GM20431 (cell line): ENCODE data around the gene VANGL2.

ENCODE experiments used
- in situ Hi-C: fragments of 300-500 bp; cut with MseI, MboI; formaldehyde crosslinking; loops from one replicate; pipeline ENCODE4 v1.15.0; 2020; ENCODE audit warnings: low sequenced_read_pairs; ENCODE audit not compliant: unreplicated experiment

Gene VANGL2

DNA sequence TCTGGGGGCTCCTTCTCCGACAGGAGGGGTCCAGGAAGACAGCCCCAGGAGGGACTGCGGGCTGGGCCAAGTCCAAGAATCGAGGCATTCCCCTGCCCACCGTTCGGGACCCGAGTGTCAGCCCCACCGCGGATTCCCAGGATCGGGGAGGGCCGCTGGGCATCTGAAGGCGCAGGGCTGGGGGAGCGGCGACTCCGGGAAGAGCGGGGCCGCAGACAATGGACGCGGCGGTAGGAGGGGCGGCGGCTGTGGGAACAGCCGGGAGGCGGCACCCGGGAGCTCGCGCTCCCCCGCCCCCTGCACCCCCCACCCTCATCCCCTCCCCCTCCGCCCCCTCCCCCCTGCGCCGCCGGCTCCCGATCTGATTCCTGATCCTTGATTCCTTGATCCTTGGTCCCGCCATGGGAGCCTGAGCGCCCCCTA lies at the start of gene VANGL2:
VANGL2 (plus strand) TSS at position 342 of the 423 bp plus-strand sequence. CDS start 15,274 bp downstream, outside the sequence.
- in situ Hi-C loops = loop anchor here (25.0 kb wide), 1 partner anchor 562 kb away; the partner anchor contains the start of gene ITLN2

DNA sequence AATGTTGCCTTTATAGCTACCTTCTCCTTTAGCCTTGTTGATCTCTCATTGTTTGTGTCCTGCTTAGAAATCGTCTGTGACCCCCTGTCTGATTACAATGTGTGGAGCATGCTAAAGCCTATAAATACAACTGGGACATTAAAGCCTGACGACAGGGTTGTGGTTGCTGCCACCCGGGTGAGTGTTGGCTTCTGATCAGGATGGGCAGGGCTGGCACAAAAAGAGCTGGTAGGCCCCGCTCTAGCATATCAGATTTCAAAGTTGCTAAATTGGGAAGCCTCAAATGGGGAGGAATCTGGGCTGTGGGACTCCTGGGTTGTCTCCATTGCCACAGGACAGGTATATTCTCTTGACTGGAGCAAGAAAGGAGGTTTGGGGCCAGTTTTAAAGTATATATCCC lies 48.7 kb upstream of the VANGL2 start:
- in situ Hi-C loops = no loop called here

DNA sequence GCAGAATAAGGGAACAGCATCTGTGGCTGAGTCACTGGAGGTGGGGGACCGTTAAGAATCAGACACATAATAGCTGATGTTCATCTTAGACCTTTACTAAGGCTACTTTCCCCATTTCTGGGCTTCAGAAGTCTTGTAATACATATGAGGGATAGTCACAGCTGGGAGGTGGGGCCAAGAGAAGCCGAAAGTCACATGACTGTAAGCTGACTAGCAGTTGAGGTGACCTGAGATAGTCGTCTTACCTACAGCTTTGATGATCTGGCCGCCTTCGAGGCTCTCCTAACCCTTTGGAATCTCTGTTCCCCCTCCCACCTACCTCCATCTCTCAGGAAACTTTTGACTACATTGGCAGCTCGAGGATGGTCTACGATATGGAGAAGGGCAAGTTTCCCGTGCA lies 47.8 kb upstream of the VANGL2 start:
- in situ Hi-C loops = no loop called here

DNA sequence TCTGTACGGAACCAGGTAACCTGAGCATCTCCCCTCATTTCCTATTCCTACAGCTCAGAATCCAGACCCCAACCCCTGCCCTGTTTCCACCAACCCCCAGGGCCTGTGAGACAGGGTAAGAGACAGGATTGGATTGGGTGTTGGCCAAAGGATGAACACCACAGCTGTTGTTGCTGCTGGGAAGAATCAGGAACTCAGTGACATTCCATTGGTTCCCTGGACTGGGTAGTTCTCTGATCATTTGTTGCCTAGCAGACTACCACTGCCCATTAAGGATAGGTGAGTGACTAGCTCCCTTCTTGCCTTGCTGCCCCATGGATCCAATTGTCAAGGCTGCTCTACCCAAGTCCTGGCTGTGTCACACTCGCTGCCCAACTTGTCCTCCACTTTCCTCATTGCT lies 47.1 kb upstream of the VANGL2 start:
- in situ Hi-C loops = no loop called here

GRCh38 chr1:160354388-160354985 lies 45.9 kb upstream of the VANGL2 start:
- in situ Hi-C loops = no loop called here

- in situ Hi-C loops = no loop called here
These were observed 42.9 kb upstream of the VANGL2 start for GRCh38 chr1:160357286-160358002.

GRCh38 chr1:160358073-160358472 lies 42.3 kb upstream of the VANGL2 start:
- in situ Hi-C loops = no loop called here

DNA sequence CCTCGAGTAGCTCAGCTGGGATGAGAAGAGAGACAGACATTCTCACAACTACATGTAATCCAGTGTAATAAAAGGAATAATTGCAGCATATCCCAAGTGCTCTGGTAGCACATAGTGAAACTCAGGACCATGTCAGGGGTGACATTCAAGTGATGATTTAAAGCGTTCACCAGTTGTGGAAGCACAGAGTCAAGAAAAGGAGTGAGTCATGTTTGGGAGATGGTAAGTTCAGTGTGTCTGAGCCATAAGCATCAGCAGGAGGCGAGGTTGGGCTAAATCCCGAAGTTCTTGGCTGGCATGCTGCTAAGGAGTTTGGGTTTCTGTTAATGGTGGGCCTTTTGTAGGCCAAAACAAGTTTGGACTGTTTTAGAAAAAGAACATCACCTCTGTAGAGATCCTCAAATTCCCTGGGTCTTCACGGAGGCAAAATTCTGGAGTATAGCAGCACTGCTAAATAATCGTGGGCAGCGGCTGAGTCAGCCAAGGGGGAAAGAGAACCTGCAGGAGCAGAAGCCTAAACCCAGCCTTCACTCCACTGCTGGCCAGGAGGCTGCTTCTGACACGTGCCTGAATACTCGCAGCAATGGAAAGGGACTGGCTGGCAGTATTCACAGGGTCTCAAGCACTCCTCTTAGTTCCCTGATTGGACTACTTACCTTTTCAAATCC lies 40.7 kb upstream of the VANGL2 start:
- in situ Hi-C loops = no loop called here

- in situ Hi-C loops = no loop called here
These were observed 40.1 kb upstream of the VANGL2 start for GRCh38 chr1:160360227-160360695.

DNA sequence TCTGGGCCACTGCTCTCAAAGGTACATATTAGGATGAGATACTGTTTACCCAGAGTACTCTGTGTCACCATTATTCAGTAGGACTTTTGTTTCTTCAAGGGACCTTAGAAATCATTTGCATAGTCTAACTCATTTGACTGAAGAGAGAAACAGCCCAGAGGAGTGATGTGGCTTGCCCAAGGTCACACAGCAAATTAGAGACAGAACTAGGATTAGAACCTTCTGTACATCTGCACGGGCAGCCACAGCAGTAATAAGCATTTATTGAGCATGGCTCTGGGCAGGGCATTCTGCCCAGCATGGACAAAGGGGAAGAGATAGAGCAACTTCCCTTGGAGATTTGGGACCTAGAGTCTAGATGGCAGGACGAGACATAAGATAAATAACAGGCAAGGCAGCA lies 39.2 kb upstream of the VANGL2 start:
- in situ Hi-C loops = no loop called here

- in situ Hi-C loops = no loop called here
These were observed 38.6 kb upstream of the VANGL2 start for GRCh38 chr1:160361814-160362167.

DNA sequence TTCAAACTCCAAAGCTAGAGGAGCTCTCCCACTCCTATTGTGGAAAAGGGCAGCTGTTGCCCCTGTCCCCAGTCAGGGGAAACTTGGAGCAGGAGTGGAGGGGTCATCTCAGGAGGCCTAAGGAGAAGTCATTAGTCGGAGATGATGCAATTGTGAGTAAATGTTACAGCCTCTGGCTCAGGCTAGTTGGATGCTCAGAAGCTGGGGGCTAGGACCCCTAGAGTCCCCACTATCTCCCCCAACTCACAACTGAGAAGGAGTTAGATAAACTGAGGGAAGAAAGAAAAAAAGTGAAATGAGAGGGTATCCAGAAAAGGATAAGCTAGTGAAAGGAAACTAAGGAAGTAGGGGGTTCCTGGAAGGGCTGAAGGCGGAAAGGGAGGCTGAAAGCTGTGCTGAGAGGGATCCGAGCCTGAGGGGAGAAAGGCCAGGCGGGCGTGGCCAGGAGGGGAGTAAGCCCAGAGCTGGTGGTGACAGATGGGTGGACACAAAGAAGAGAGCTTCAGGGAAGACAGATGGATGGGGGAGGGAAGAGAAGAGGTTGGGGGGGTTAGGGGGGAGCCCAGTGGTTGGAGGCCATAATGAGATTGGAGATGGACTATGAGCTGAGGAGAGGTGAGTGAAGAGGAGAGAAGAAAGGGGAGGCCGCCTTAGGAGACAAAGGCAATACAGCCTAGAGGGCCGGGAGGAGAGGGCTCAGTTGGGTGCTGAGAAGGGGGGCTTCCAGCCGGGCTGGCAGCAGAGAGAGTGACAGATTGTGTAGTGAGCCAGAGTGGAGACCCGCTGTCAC lies 38.0 kb upstream of the VANGL2 start:
- in situ Hi-C loops = no loop called here

- in situ Hi-C loops = no loop called here
These were observed 37.4 kb upstream of the VANGL2 start for GRCh38 chr1:160363010-160363409.

- in situ Hi-C loops = no loop called here
These were observed 36.2 kb upstream of the VANGL2 start for GRCh38 chr1:160363951-160364735.

DNA sequence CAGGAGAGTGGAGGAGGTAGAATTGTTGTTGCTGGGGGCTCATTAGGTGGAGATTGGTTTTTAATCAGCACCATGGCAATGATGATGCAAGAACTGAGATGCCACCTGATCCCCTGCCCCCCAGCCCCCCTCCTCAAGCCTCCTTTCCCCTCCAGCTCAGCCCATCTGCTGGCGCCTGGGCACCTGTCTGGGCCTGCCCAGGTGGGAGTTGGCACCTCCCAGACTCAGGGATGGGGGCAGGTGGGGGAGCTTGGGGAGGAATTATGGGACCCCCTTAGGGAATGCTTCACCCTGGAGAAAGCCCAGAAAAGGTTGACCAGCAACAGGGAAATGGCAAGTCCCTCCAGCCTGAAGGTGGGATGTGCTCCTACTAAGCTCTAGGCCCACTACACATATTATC lies 35.0 kb upstream of the VANGL2 start:
- in situ Hi-C loops = no loop called here

DNA sequence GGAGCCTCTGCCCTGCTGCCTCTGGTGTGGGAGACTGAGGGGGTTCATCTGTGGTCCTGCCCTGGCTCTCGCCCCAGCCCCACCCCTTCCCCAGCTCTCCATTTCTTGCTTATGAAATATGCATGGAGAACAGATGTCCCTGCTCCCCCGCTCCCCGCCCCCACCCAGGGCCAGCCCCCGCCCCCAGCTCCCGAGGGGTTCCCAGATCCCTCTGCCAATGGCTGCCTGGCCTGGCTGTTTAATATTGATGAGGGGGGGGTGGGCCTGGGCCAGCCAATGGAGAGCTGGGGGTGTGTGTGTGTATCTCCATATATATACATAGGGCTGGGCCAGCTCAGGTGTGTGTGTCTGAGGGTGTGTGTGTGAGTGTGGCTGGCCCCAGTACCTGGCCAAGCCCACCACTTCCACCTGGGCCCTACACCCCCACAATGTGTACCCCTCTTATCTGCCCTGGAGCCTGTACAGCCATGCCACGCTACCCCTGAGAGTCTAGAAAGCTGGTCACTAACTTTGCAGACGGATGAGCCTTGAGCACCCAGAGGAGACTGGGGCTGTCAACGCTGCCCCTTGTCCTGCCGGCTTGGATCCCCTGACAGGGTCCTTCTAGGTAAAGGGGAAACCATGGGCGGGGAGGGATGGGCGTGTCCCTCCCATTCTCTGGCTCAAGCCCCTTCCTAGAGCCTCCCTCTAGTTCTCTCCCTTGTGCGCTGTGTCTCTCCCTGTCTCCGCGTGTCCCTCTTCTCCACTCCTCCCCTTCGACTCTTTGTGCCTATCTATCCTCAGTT lies 33.4 kb upstream of the VANGL2 start, which contains the start of gene NHLH1:
NHLH1 (plus strand) TSS at position 341 of the 785 bp plus-strand sequence. CDS start 3,661 bp downstream, outside the sequence.
- in situ Hi-C loops = no loop called here

- in situ Hi-C loops = no loop called here
These were observed 32.9 kb upstream of the VANGL2 start for GRCh38 chr1:160367516-160367900.

DNA sequence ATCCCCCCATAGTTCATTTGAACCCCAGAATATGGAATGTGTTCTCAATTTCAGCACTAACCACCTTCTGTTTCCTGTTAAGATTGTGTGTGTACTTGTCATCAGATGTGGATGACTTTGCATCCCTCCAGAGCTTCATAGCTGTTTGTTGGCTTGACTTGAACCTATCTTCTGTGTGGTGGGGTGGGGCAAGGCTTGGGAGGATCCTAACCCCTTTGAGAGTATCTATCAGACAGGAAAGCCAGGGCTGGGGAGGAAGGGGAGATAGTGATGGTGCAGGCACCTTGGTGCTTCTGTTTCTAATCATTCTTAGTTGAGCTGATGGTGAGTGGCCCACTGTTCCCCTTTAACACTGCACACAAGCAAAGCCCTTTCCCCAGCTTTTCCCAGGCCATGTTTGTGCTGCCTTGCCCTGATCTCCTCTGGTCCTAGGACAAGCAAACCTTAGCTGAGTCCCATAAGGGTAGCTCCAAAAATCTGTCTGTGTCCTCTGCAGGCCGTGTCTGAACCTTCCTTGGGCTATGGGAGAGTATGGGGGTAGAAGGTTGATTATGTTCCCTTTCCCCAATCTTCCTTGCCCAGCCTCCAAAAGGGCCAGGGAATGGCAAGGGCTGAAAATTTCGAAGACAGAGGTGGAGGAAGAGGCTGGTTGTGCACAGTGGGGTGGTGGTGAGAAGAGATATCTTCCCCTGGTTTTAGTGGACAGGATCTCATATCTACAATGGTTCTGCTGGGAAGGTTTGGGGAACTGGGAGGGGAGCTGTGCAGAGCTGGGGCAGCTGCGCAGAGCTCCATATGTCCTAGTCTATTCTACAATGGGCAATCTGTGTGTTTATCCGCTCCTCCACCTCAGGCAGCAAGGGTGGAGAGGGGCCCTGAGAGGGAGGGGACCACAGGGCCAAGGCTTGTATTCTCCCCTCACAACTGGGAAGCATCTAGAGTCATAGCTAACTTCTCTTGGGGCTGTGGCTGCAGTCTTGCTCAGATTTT lies 32.1 kb upstream of the VANGL2 start:
- in situ Hi-C loops = no loop called here
